GM12891 (cell line): ENCODE measurements around the gene HCN2.

Experiments
- POLR2A ChIP-seq: IDR thresholded peaks from 2 replicates; pipeline ENCODE4 v1.6.1; 2011; ENCODE audit warnings: low read depth, low read length, control low read depth
- TAF1 ChIP-seq: IDR thresholded peaks from 2 replicates; pipeline ENCODE4 v1.6.1; 2011; ENCODE audit warnings: low read depth, low read length, control low read depth

DNA sequence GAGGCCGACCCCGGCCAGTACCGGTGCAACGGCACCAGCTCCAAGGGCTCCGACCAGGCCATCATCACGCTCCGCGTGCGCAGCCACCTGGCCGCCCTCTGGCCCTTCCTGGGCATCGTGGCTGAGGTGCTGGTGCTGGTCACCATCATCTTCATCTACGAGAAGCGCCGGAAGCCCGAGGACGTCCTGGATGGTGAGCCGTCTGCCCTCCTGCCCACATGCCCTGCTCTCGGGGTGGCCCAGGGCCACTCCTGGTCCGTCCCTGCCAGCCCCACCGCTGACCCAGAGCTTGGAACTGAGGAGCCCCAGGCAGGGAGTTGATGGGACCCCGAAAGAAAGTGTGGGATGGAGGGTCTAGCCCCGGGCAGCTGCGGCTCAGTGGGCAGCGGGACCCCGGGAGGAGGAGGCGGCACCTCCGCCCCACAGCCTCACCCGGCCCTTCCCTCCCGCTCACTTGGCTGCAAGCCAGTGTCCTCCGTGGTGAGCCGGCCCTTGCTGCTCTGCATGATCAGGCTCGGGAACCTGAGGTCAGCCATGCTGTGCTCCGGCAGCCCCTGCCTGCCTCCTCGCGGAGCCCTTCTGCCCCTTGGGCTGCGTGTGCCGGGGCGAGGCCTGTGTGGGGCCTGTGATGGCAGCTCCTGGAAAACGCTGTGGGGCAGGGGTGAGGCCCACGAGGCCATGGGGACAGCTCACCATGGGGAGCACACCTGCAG lies 8.1 kb upstream of the HCN2 start:
- TF ChIP-seq TAF1: no peak
- no peak for TF ChIP-seq POLR2A
